OCI-LY1 (cell line): ENCODE data around the gene DEFB113.

ENCODE experiments used
- H2AFZ ChIP-seq: fragments of 200-600 bp; sonication (generic), shearing (Covaris generic); 2 replicates; pipeline ENCODE4 v1.6.0; 2014; ENCODE audit warnings: antibody characterized with exemption, mild to moderate bottlenecking, low read length
- H3F3A ChIP-seq: fragments of 200-600 bp; sonication (generic), shearing (Covaris generic); 2 replicates; pipeline ENCODE4 v1.6.0; 2014; ENCODE audit warnings: mild to moderate bottlenecking, antibody characterized with exemption, low read length, moderate library complexity; ENCODE audit not compliant: insufficient read depth
- H3K27ac ChIP-seq: fragments of 200-600 bp; sonication (generic); 2 replicates; pipeline ENCODE4 v1.5.1; 2014; ENCODE audit warnings: low read length, mixed run types, mild to moderate bottlenecking, low read depth; ENCODE audit not compliant: poor library complexity, severe bottlenecking
- H3K27me3 ChIP-seq: fragments of 200-600 bp; sonication (generic); 2 replicates; pipeline ENCODE4 v1.6.0; 2014; ENCODE audit warnings: antibody characterized with exemption, mild to moderate bottlenecking, low read length, moderate library complexity; ENCODE audit not compliant: insufficient read depth
- H3K36me3 ChIP-seq: fragments of 200-600 bp; sonication (generic); 2 replicates; pipeline ENCODE4 v1.6.1; 2014; ENCODE audit warnings: mild to moderate bottlenecking, antibody characterized with exemption, low read length, moderate library complexity, mixed read lengths; ENCODE audit not compliant: insufficient read depth
- H3K4me1 ChIP-seq: fragments of 200-600 bp; sonication (generic); 2 replicates; pipeline ENCODE4 v1.5.1; 2014; ENCODE audit warnings: mild to moderate bottlenecking, low read length, moderate library complexity; ENCODE audit not compliant: insufficient read depth, severe bottlenecking
- H3K4me2 ChIP-seq: fragments of 200-600 bp; sonication (generic), shearing (Covaris generic); 2 replicates; pipeline ENCODE4 v1.6.1; 2014; ENCODE audit warnings: low read length
- H3K4me3 ChIP-seq: fragments of 200-600 bp; sonication (generic); 2 replicates; pipeline ENCODE4 v1.5.1; 2014; ENCODE audit warnings: low read length, low read depth, mild to moderate bottlenecking, mixed read lengths; ENCODE audit not compliant: poor library complexity, severe bottlenecking
- H3K79me2 ChIP-seq: fragments of 200-600 bp; shearing (Covaris generic); 2 replicates; pipeline ENCODE4 v1.6.1; 2016; ENCODE audit warnings: mixed run types, low read length, mixed read lengths; ENCODE audit not compliant: insufficient read depth
- H3K9ac ChIP-seq: fragments of 200-600 bp; sonication (generic), shearing (Covaris generic); 2 replicates; pipeline ENCODE4 v1.6.1; 2014; ENCODE audit warnings: mild to moderate bottlenecking, low read length, mixed read lengths
- H3K9me2 ChIP-seq: fragments of 200-600 bp; sonication (generic), shearing (Covaris generic); 2 replicates; pipeline ENCODE4 v1.6.1; 2014; ENCODE audit warnings: low read depth, mild to moderate bottlenecking, low read length, mixed read lengths
- H3K9me3 ChIP-seq: fragments of 200-600 bp; shearing (Covaris generic); 2 replicates; pipeline ENCODE4 v1.6.1; 2014; ENCODE audit warnings: low read length, mixed read lengths
- H4K20me1 ChIP-seq: fragments of 200-600 bp; sonication (generic), shearing (Covaris generic); 2 replicates; pipeline ENCODE4 v1.6.0; 2016; ENCODE audit warnings: mild to moderate bottlenecking, low read length; ENCODE audit not compliant: insufficient read depth
- CTCF ChIP-seq: fragments of 200-600 bp; sonication (generic), shearing (Covaris generic); IDR thresholded peaks from 2 replicates; pipeline ENCODE4 v1.5.1; 2017; ENCODE audit warnings: mild to moderate bottlenecking, antibody characterized with exemption, low read length, moderate library complexity, mixed read lengths
- EZH2 ChIP-seq: fragments of 200-600 bp; sonication (generic), shearing (Covaris generic); IDR thresholded peaks from 2 replicates; pipeline ENCODE4 v1.8.0; 2017; ENCODE audit warnings: borderline replicate concordance, mixed run types, mild to moderate bottlenecking, antibody characterized with exemption, low read length, moderate library complexity, mixed read lengths

Gene DEFB113

GRCh38 chr6:49929340-49929739, 40.1 kb downstream of the DEFB113 start:
- Histone ChIP-seq H3K27me3 (no peaks in the 10 kb centered on the region), H3K9me2 (no peaks in the 10 kb centered on the region), H3F3A (no peaks in the 10 kb centered on the region), H3K4me3 (no peak overlapping the region), H3K79me2 (no peaks in the 10 kb centered on the region), H3K36me3 (no peaks in the 10 kb centered on the region), H3K27ac (no peak overlapping the region), H2AFZ (no peak overlapping the region), H4K20me1 (no peaks in the 10 kb centered on the region), H3K4me1 (no peaks in the 10 kb centered on the region), H3K9me3 (no peaks in the 10 kb centered on the region), H3K4me2 (no peak overlapping the region), H3K9ac (no peak overlapping the region)
- TF ChIP-seq EZH2 (no peak), CTCF (no peak)

GRCh38 chr6:49923826-49924225, 45.6 kb downstream of the DEFB113 start:
- Histone ChIP-seq H2AFZ (no peak overlapping the region), H3K9ac (no peak overlapping the region), H3K79me2 (no peaks in the 10 kb centered on the region), H3K4me1 (no peaks in the 10 kb centered on the region), H3K4me2 (no peak overlapping the region), H3K27me3 (no peaks in the 10 kb centered on the region), H3K4me3 (no peak overlapping the region), H3K27ac (no peak overlapping the region), H3K9me3 (no peaks in the 10 kb centered on the region), H4K20me1 (no peaks in the 10 kb centered on the region), H3F3A (no peaks in the 10 kb centered on the region), H3K9me2 (no peaks in the 10 kb centered on the region), H3K36me3 (no peaks in the 10 kb centered on the region)
- TF ChIP-seq EZH2 (no peak), CTCF (no peak)

GRCh38 chr6:49919935-49920644, 49.3 kb downstream of the DEFB113 start:
- H3K9me2 ChIP-seq = no peaks in the 10 kb centered on the region
- H3K4me1 ChIP-seq = no peaks in the 10 kb centered on the region
- H3K27me3 ChIP-seq = no peaks in the 10 kb centered on the region
- H4K20me1 ChIP-seq = no peaks in the 10 kb centered on the region
- H3K9ac ChIP-seq = no peak overlapping the region
- no peaks in the 10 kb centered on the region for H3K36me3 ChIP-seq
- no peaks in the 10 kb centered on the region for H3F3A ChIP-seq
- H3K4me3 ChIP-seq = no peak overlapping the region
- H3K9me3 ChIP-seq = no peaks in the 10 kb centered on the region
- H3K4me2 ChIP-seq = no peak overlapping the region
- H2AFZ ChIP-seq = no peak overlapping the region
- no peaks in the 10 kb centered on the region for H3K79me2 ChIP-seq
- H3K27ac ChIP-seq = no peak overlapping the region
- no peak for TF ChIP-seq EZH2
- TF ChIP-seq CTCF = no peak
